ENCODE measurements around the gene MYO9B.

GRCh38 chr19:17026706-17027534 lies 48.7 kb upstream of the MYO9B start, which contains the start of gene CPAMD8:
- TF ChIP-seq, protein P1, sequence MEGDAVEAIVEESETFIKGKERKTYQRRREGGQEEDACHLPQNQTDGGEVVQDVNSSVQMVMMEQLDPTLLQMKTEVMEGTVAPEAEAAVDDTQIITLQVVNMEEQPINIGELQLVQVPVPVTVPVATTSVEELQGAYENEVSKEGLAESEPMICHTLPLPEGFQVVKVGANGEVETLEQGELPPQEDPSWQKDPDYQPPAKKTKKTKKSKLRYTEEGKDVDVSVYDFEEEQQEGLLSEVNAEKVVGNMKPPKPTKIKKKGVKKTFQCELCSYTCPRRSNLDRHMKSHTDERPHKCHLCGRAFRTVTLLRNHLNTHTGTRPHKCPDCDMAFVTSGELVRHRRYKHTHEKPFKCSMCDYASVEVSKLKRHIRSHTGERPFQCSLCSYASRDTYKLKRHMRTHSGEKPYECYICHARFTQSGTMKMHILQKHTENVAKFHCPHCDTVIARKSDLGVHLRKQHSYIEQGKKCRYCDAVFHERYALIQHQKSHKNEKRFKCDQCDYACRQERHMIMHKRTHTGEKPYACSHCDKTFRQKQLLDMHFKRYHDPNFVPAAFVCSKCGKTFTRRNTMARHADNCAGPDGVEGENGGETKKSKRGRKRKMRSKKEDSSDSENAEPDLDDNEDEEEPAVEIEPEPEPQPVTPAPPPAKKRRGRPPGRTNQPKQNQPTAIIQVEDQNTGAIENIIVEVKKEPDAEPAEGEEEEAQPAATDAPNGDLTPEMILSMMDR (IDR thresholded peaks at IDR 0.05): no peak
- no peak for TF ChIP-seq POLR2A (IDR thresholded peaks at IDR 0.05)

Measured in right lobe of liver (tissue), 4 donors.